ENCODE measurements around the gene FAM110A.
"Not testable (repeated sequence)": the region's sequence is repeated elsewhere in the genome, so short reads cannot be mapped to it uniquely, and the experiment has no call there.

The FAM110A gene

DNA sequence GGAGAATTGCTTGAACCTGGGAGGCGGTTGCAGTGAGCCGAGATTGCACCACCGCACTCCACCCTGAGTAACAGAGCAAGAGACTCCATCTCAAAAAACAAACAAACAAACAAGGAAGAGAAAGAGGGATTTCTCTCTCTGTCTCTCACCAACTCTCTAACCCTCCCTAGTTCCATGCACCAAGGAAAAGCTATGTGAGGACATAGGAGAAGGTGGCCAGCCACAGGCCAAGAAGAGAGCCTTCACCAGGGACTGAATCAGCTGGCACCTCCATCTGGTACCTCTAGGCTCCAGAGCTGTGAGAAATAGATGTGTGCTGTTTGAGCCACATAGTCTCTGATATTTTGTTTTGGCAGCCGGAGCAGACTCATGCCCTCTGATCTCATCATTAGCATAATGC lies 9.0 kb upstream of the FAM110A start:
- DNase-seq: no peak

- DNase-seq: no peak
Observed at GRCh38 chr20:824916-825315, 8.6 kb upstream of the FAM110A start.

DNA sequence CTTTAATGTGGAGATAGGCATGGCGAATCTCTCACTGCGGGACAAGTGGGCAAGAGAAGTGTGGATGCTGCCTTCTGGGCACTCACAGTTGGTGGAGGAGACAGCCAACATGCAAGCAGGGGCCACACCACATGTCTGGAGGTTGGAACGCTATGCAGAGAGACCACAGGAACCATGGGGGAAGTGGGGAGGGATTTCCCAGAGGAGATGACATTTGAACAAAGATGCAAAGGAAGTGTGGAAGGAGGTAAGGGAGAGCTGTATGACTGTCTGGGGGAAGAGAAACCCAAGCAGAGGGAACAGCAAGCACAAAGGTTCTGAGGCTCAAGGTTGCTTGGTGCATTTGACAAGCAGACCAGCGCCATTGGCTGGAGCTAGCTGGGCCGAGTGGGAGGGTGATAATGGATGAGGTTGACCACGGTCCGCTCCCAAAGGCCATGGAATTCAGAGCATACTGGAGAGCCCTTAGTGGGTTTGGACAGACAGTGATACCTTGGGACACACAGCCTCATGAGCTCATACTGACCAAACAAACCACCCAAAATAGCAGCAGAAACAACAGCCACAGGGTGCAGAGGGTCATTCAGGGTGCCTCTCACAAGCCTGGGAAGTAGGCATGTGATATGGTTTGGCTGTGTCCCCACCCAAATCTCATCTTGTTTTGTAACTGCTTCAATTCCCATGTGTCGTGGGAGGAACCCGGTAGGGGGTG lies 7.6 kb upstream of the FAM110A start:
- no peak for DNase-seq

DNA sequence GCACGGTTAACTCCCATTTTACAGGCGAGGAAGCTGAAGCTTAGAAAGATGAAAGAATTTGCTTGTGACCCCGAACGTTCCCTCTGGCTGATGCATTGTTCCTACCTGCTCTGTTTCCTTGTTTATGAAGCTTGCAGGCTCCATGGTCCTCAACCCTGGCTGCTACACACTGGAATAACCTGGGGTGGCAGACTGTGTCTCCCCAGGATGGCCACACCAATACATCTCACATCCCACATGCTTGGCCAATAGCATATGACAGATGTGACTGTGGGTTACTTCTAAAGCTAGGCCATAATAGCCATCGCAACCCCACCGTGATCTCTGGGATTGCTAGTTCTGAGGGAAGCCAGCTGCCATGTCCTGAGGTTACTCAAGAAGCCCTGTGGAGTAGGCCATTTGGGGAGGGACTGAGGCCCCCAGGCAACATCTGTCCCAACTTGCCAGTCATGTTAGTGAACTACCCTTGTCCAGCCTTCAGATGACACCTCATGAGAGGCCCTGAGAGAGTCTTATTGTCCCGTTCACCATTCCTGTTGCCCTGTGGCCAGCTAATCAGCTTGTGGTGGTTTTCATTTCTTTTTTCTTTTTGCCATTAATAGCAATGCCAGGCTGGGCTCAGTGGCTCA lies 6.7 kb upstream of the FAM110A start:
- DNase-seq: no peak

- DNase-seq: not testable (repeated sequence)
Observed at GRCh38 chr20:827981-828380, 5.5 kb upstream of the FAM110A start.

DNA sequence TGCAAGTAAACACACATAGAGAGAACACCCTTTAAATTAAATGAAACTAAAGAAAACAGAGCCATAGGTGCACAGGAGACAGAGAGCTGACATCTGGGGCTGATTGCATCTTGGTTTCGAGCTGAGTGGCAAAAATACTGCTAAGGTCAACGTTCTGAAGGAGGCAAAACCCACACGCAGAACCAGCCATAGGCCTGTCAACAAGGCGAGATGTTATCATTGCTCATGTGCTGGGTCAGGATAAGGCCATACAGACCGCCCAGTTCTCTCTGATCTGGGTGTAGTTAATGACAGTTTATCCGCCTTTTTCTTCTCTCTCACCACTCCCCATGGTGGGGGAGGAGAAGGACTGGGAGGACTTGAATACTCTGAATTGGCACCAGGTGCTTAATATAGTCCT lies 4.5 kb upstream of the FAM110A start:
- DNase-seq: no peak

- DNase-seq: no peak
Observed at GRCh38 chr20:829551-829950, 4.0 kb upstream of the FAM110A start.

GRCh38 chr20:830011-830521 lies 3.4 kb upstream of the FAM110A start:
- DNase-seq: no peak

GRCh38 chr20:831251-831650 lies 2.3 kb upstream of the FAM110A start:
- no peak for DNase-seq

GRCh38 chr20:831956-832355 lies 1.6 kb upstream of the FAM110A start:
- no peak for DNase-seq

DNA sequence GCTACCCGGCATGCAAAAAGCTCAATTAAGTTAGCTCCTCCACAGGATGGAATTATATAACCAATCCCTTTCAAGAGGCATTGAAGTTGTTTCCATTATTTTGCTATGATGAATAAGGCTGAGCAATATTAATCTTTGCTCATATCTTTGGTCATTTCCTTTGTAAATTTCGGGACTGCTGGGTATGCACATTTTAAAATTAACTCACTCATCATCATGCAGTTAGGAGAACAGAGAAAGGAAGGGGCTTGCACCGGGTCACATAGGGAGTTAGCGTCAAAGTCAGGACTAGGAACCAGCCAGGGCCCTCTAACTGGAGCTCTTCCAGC lies 430 bp upstream of the FAM110A start:
- no peak for DNase-seq

GRCh38 chr20:834151-834746 lies 734 bp downstream of the FAM110A start:
- DNase-seq: no peak

GRCh38 chr20:835608-836045 lies 2.1 kb downstream of the FAM110A start:
- DNase-seq: no peak

DNA sequence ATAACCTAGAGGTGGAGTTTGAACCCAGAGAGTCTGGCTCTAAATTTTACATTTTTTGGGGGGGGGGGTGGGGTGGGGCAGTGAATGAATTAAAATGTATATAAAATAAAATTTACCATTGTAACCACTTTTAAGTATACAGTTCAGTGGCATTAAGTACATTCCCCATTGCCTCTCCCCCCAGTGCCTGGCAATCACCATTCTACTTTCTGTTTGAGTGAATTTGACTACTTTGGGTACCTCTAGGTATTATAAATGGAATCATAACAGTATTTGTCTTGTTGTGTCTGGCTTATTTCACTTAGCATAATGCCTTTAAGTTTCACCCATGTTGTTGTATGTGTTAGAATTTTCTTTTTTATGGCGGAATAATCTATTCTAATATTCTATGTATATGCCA lies 2.7 kb downstream of the FAM110A start:
- DNase-seq: no peak

- no peak for DNase-seq
Observed at GRCh38 chr20:839015-839414, 5.5 kb downstream of the FAM110A start.

- no peak for DNase-seq
Observed at GRCh38 chr20:839626-840025, 6.1 kb downstream of the FAM110A start.

- DNase-seq: no peak
Observed at GRCh38 chr20:840503-840857, 7.0 kb downstream of the FAM110A start.

GRCh38 chr20:840858-841567 lies 7.5 kb downstream of the FAM110A start:
- no peak for DNase-seq

DNA sequence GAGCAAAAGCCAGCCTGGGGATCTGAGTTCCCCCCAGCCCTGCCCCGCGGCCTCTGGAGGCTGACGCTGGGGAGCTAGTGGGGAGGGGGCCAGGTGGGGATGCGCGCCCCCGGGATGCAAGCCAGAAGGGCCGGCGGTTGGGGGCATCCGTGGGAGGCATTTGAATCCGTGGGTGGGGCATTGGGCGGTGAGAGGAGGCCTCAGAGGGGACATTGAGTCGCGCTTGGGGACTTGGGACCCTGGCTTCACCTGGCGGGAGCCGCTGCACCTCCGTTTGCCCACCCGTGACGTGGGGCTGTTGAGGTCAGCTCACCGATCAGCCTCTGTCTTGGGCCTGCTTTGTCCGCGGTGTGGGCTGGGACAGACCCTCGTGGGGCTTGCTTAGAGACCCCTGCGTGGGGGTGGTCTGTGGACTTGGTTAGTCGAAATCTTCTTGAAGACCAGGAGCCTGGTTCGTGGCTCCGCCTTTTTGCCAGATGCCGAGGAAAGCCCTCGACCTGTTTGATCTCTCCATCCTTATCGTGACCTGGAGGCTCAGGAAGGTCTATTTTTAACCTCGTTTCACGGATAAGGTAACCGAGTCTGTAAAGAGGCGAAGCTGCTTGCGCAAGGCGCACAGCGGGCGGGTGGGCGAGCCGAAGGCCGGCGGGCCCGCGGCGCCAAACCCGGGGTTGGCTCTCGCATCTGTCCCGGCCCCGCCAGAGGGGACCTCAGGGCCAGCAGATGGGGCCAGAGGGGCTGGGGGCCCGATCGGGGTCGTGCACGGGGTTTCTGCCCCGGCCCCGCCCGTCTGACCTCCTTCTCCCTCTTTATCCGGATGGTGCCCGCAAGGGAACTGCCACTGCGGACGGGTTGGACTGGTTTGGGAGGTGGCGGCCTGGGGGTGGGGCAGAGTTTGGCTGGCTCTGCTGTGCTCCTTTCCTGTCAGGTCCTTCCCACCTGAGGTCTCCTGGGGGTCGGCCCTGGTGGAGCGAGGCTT lies 8.3 kb downstream of the FAM110A start:
- DNase-seq: no peak

DNA sequence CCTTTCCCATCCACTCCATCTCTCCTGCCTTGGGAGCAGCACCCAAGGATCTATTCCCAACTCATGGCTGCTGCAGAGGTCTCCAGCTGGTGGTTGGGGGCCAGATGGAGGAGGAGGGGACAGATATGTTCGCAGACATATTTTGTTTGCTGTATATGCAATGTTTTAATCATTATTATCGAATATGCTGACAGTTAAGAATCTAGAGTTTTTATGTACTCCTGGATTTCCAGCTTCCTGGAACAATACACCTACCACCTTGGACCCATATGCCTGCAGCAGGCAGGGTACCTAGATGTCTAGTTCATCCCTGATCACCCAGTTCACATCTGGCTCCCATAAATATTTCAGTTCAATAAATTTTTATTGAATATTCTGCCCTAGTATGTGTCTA lies 9.0 kb downstream of the FAM110A start:
- DNase-seq: no peak

DNA sequence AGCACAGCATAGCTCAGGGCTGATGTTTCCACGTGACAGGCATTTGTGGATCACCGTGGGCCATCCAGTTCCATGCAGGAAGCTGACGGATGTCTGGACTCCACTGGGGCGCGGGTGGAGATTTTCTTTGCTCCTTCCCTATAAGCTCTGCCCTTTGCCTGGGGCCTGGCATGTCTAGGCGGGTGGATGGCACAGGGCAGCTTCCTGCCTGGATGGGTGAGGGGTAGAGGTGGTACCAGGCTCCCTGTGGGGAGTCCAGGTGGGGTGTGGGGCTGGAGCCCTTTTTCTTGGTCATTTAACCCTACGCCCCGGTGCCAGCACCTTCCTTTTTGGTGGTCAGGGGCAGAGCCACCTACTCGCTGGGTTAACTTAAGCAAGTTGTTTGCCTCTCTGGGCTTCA lies 10.4 kb downstream of the FAM110A start:
- DNase-seq: no peak

- peak; percentile 96 for DNase-seq
Observed at GRCh38 chr20:844473-845225, 11.1 kb downstream of the FAM110A start.
